ENCODE measurements around the gene SUCLA2.
"Not testable (repeated sequence)": the region's sequence is repeated elsewhere in the genome, so short reads cannot be mapped to it uniquely, and the experiment has no call there.

The SUCLA2 gene

GRCh38 chr13:47990920-47991466 is 10.1 kb downstream of the SUCLA2 start:
- DNase-seq: no peak

- no peak for DNase-seq
Observed at GRCh38 chr13:47990427-47990826, 10.6 kb downstream of the SUCLA2 start.

DNA sequence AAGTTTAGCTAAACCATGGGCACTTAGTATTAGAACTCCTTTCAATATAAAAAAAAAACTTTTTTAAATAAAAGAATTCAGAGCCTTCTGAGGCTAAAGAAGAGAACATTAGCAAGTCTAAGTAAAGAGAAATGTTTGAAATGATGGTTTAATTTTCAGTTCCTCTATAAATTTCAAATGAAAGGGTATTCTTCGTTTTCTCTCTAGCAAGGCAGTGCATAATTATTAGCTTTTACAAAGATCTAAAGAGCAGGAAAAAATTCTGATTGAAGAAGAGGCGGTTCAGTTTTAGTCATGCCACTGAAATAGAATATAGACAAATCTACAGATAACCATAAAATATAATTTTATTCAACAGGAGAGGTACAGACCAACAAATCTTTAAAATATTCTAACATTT is 18.0 kb downstream of the SUCLA2 start:
- DNase-seq: no peak

DNA sequence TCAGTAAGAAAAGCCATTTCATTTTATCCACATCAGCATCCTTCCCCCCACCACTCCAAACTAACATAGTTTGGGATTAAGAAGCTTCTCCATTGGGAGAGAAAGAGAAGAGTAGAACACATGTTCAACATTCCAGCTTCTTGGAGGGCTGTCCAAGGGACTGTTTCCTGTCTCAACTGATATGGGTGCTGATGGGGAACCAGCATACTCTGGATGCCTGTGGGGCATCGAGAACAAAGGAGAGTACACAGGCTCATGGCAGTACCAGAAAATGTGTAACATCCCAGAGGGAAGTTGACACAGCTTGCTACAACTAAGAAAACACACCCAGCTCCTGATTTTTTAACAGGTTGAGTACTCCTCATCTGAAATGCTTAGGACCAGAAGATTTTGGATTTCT is 24.7 kb downstream of the SUCLA2 start:
- no peak for DNase-seq

GRCh38 chr13:47964863-47965262 is 36.2 kb downstream of the SUCLA2 start:
- no peak for DNase-seq

DNA sequence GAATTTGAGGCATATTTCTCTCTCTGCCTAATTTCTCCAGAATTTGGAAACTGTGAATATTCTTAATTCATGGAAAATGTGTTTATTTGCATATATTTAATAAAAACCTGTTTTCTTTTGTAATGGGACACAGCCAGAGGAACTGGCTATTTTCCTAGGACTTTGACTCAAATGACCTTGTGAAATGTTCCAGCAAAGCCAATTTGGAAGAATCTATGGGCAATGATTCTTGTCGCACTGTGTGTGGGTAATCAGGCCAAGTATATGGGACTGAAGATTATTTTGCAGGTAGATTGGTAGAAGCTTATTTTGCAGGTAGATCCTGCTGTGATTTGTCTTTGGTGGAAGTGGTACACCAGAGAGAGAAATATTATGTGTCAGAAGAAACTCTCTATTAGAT is 38.8 kb downstream of the SUCLA2 start:
- no peak for DNase-seq

DNA sequence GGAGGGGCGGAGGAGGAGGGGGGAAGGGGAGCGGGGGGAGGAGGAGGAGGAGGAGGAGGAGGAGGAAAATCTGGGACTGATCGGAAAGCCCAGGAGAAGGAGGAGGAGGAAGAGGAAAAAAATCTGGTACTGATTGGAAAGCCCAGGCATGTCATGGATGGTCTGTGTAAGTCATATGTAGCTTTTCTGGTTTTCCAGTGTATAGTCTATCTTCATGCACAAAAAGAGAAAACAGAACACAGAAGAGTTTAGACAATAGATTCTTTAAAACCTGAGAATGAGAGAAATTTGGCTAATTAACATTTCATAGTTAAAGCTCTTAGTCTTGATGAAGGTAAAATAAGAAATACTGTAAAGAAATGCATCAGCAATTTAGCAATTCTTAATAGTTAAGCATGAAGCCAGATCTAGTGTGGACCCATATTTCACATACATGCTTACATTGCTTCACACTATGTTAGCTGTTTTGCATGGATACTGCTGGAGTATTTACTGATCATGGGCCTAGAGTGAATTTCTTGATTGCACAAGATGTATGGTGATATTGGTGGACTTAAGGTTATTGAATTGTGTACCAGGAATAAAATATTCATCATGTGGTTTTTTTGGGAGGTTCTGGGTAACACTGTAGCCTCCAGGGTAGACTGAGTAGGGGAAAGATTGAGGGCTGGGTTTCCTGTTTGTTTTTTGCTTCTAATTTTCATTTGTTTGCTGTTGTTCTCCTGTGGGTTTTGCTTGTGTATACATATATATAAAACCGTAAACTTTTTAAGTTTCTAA is 41.4 kb downstream of the SUCLA2 start:
- no peak for DNase-seq

GRCh38 chr13:47957073-47957472 is 44.0 kb downstream of the SUCLA2 start:
- no peak for DNase-seq

- no peak for DNase-seq
Observed at GRCh38 chr13:47955836-47956235, 45.2 kb downstream of the SUCLA2 start.

- DNase-seq: no peak
Observed at GRCh38 chr13:47949799-47950198, 51.3 kb downstream of the SUCLA2 start.

DNA sequence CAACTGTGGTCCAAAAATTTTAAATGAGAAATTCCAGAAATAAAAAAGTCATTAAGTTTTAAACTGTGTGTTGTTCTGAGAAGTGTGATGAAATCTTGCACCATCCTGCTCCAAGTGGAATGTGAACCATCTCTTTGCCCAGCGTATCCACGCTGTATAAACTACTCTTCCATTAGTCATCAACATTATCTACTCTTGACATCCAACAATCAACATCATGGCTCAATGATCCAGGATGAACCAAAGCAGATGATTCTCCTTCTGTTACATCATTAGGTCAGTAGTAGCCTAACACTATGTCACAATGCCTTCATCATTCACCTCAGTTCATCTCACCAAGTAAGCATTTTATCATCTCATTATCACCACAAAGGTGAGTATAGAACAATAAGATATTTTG is 55.3 kb downstream of the SUCLA2 start:
- no peak for DNase-seq

GRCh38 chr13:47945146-47945545 is 55.9 kb downstream of the SUCLA2 start:
- DNase-seq: not testable (repeated sequence)

DNA sequence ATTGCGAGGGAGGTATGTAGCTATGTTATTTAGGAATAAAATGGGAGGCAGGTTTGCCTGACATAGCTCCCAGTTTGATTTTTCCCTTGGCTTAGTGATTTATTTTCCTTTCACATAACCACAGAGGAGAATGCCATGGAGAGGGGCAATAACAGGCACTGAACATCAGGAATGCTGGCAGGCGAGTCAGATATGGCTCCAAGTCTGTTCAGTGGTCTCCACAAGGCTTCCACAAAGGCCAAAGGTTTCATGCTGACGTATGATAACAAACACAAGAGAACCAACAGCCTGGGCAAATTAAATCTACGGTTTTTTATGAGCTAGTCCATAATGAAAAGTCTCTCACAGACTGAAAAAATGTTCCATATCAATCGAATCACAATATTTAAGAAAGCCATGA is 66.7 kb downstream of the SUCLA2 start:
- no peak for DNase-seq

GRCh38 chr13:47932950-47933923 is 67.8 kb downstream of the SUCLA2 start:
- no peak for DNase-seq

DNA sequence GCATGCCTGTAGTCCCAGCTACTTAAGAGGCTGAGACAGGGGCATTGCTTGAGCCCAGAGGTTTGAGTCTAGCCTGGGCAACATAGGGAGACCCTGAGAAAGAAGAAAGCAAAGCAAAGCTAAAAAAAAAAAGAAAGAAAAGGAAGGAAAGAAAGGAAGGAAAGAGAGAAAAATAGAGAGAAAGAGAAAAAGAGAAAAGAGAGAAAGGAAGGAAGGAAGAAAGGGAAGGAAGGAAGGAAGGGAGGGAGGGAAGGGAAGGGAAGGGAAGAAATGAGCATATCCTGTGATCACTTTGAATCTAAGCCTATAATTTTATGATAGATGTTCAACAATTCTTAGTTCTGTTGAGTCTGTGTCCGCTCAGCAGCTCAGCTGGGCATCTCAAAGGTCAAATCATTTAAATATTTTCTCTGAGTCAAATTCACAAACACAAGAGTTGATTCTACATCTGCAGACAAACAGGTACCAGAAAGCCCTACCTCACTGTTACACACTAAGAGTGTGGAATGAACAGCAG is 70.4 kb downstream of the SUCLA2 start:
- no peak for DNase-seq

- no peak for DNase-seq
Observed at GRCh38 chr13:47929156-47929555, 71.9 kb downstream of the SUCLA2 start.

DNA sequence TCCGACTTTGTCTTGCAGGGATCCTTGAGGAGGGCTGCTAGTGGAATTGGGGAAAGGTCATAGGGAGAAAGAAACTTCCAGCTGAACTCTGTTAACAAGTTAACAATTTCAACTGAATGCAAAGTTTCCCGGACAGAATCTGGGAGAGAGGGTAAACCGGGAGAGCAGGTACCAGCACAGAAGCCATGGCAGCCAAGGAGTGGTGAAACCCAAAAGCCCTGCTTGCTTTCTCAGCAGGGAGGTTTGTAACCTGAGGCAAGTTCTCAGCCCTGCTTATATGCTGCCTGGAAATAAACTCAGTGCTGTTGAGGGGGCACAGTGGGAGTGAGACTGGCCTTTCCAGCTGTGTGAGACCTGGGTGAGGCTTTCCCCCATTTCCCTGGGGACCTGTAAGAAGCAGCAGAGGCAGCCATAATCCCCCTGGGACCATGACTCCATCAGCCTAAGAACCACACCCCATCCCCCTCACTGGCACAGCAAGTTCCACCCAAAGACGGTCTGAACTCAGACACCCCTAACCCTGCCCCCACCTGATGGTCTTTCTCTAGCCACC is 84.0 kb downstream of the SUCLA2 start:
- DNase-seq: no peak

DNA sequence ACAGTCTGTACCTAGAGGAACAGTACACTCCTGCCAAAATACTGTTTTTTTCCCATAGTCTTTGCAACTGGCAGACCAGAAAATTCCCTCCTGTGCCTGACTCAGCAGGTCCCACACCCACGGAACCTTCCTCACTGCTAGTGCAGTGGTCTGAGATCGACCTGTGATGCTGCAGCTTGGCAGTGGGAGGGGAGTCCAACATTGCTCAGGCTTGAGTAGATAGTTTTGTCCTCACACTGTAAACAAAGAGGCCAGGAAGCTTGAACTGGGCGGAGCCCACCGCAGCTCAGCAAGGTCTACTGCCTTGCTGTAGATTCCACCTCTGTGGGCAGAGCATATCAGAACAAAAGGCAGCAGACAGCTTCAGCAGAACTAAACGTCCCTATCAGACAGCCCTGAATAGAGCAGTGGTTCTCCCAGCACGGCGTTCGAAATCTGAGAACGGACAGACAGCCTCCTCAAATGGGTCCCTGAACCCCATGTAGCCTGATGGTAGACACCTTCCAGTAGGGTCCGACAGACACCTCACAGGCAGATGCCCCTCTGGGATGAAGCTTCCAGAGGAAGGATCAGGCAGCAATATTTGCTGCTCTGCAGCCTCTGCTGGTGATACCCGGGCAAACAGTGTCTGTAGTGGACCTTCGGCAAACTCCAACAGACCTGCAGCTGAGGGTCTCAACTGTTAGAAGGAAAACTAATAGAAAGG is 92.7 kb downstream of the SUCLA2 start:
- DNase-seq: no peak

DNA sequence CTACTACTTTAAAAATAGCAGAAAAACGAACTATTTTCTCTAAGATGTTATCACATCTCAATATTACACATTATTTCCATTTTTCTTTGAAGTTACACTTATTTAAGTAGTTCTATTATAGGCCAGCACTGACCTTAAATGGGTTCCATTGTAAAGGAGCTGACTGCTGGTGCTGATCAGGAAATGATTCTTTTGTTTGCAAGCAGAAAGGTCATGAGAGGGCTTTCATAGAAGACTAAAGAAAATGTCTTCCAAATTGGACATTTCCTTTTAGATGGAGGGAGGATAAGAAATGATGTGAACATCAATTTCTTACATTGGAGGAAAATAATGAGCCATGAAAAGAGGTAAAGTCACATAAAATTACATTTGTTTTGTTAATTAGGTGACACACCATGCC is 96.2 kb downstream of the SUCLA2 start:
- no peak for DNase-seq

- DNase-seq: no peak
Observed at GRCh38 chr13:47904241-47904640, 96.8 kb downstream of the SUCLA2 start.

GRCh38 chr13:47903836-47904235 is 97.2 kb downstream of the SUCLA2 start:
- DNase-seq: no peak

DNA sequence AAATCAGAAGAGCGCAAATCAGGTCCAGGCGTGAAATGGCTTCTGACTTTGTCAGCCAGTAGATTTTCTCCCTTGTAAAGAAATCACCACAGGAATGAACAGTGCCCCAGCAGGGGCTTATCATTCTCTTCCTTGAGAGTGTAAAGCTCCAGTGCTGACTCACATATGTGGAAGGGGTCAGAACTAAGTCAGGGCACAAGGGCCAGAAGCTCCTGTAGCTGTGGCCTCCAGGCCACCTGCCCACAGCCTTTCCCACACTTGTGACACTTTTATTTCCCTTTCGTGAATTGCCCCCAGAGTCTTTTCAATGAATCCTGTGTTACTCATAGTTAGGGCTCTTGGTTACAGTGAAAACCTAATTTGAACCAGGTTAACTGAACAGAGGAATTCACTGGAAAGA is 99.6 kb downstream of the SUCLA2 start:
- no peak for DNase-seq

GRCh38 chr13:47898080-47898479 is 103.0 kb downstream of the SUCLA2 start:
- no peak for DNase-seq
